PC-3 (cell line): ENCODE data around the gene PDK1. TPM values are rescaled to one million over a fixed set of nuclear protein-coding genes. Genes with fewer than 3 reads are reported as not detected.
A peak's percentile ranks its signal among the peaks of the same experiment; 100 is the strongest.

ENCODE experiments used
- ATAC-seq: fragments of 200-7000 bp; cut with Tn5 transposase; 2 replicates; pipeline ENCODE4 v1.9.1; 2020; ENCODE audit warnings: mild to moderate bottlenecking, moderate library complexity
- BruUV-seq: library from RNA; stranded (reverse); fragments of 400-500 nt; replicated peaks from 2 replicates; lab custom pipeline; 2021; lab: Mats Ljungman, UMichigan
- CTCF ChIA-PET: fragments of 300-600 bp; sonication (Branson Sonifier 250); formaldehyde crosslinking; loops from one replicate; lab custom pipeline; 2022; ENCODE audit warnings: antibody characterized with exemption; lab: Charles Lee
- POLR2A ChIA-PET: fragments of 300-600 bp; sonication (Branson Sonifier 250); formaldehyde crosslinking; loops from one replicate; lab custom pipeline; 2022; ENCODE audit warnings: antibody characterized with exemption; ENCODE audit not compliant: unreplicated experiment; lab: Charles Lee
- DNase-seq: peaks from one replicate; pipeline ENCODE4 v3.0.0-alpha.2; 2015
- H2AFZ ChIP-seq: fragments of 300-600 bp; sonication (generic); 2 replicates; pipeline ENCODE4 v1.6.0; 2016; ENCODE audit warnings: antibody characterized with exemption, low read length
- H3F3A ChIP-seq: fragments of 300-600 bp; sonication (generic); one replicate; pipeline ENCODE4 v1.6.0; 2017; ENCODE audit warnings: antibody characterized with exemption, low read length, control low read depth, mild to moderate bottlenecking; ENCODE audit not compliant: unreplicated experiment
- H3K27ac ChIP-seq: fragments of 300-600 bp; sonication (generic); 2 replicates; pipeline ENCODE4 v1.5.1; 2016; ENCODE audit warnings: mild to moderate bottlenecking, low read length
- H3K27me3 ChIP-seq: fragments of 300-600 bp; sonication (generic); 2 replicates; pipeline ENCODE4 v1.6.1; 2016; ENCODE audit warnings: low read length, mixed read lengths
- H3K36me3 ChIP-seq: fragments of 300-600 bp; sonication (generic); 2 replicates; pipeline ENCODE4 v1.6.1; 2016; ENCODE audit warnings: low read depth, mixed run types, low read length, mixed read lengths
- H3K4me1 ChIP-seq: fragments of 300-600 bp; sonication (generic); 2 replicates; pipeline ENCODE4 v1.5.1; 2016; ENCODE audit warnings: low read length; ENCODE audit not compliant: insufficient read depth
- H3K4me2 ChIP-seq: fragments of 300-600 bp; sonication (generic); 2 replicates; pipeline ENCODE4 v1.6.0; 2016; ENCODE audit warnings: low read length
- H3K4me3 ChIP-seq: fragments of 300-600 bp; sonication (generic); 2 replicates; pipeline ENCODE4 v1.5.1; 2016; ENCODE audit warnings: mild to moderate bottlenecking, low read length, mixed read lengths
- H3K79me2 ChIP-seq: fragments of 300-600 bp; sonication (generic); 2 replicates; pipeline ENCODE4 v1.6.1; 2017; ENCODE audit warnings: low read length, mixed read lengths
- H3K9ac ChIP-seq: fragments of 300-600 bp; sonication (generic); 2 replicates; pipeline ENCODE4 v1.6.0; 2016; ENCODE audit warnings: mild to moderate bottlenecking, low read length
- H3K9me2 ChIP-seq: fragments of 300-600 bp; sonication (generic); replicated peaks from 2 replicates; pipeline ENCODE4 v1.6.1; 2016; ENCODE audit warnings: mixed run types, low read length, mixed read lengths
- H3K9me3 ChIP-seq: fragments of 300-600 bp; sonication (generic); 2 replicates; pipeline ENCODE4 v1.6.1; 2016; ENCODE audit warnings: low read length, mixed read lengths
- H4K20me1 ChIP-seq: fragments of 300-600 bp; sonication (generic); 2 replicates; pipeline ENCODE4 v1.6.1; 2016; ENCODE audit warnings: low read length, mixed read lengths
- CTCF ChIP-seq: fragments of 300-600 bp; sonication (generic); conservative IDR thresholded peaks from 2 replicates; pipeline ENCODE4 v1.5.1; 2017; ENCODE audit warnings: antibody characterized with exemption, low read depth, mild to moderate bottlenecking, low read length
- EZH2 ChIP-seq: fragments of 300-600 bp; sonication (generic); IDR thresholded peaks from one replicate; pipeline ENCODE4 v1.6.1; 2017; ENCODE audit warnings: antibody characterized with exemption, mild to moderate bottlenecking, low read length; ENCODE audit not compliant: unreplicated experiment
- EZH2phosphoT487 ChIP-seq: fragments of 300-600 bp; sonication (generic); IDR thresholded peaks from 2 replicates; pipeline ENCODE4 v1.6.1; 2018; ENCODE audit warnings: mild to moderate bottlenecking, antibody characterized with exemption, low read length, borderline replicate concordance
- intact Hi-C: fragments of 100-400 bp; cut with micrococcal nuclease; formaldehyde crosslinking; loops from 2 replicates; pipeline ENCODE4 v1.9.0; 2023
- total RNA-seq: library from RNA; depleted of rRNA; stranded (reverse); fragments of >200 nt; gene quantifications from 2 replicates; pipeline ENCODE4 v1.2.3, GENCODE V29; 2014

PDK1 gene
- total RNA-seq, 1 experiment from 2014 or later: 45.8 TPM

DNA sequence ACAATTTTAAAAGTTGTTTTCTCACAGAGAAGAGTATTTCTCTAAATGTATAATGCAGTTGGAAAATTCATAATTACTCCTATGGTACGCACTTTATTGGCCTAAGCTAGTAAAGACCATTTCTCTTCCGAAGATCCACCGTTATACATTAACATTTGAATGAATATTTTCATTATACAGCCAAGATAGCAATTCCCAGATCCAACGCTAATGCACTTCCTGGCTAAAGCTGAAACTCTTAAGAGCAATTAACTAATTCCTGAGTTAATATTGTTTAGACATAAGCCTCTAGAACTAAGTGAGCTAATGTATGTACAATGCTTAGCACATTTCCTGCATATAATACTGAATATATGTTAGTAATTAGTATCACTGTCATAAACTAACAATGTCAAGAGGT, 56.2 kb downstream of the PDK1 start:
- Histone ChIP-seq H2AFZ (no peak overlapping the region), H3K27ac (no peak overlapping the region), H3K9ac (no peak overlapping the region), H3F3A (no peaks in the 10 kb centered on the region), H3K9me2 (no peaks in the 10 kb centered on the region), H4K20me1 (no peaks in the 10 kb centered on the region), H3K4me1 (no peaks in the 10 kb centered on the region), H3K4me2 (no peak overlapping the region), H3K79me2 (no peaks in the 10 kb centered on the region), H3K9me3 (no peaks in the 10 kb centered on the region), H3K4me3 (no peak overlapping the region), H3K36me3 (peaks cover 3% of the 10 kb centered on the region; the same call in 1 of the 2 replicates), H3K27me3 (no peaks in the 10 kb centered on the region)
- intact Hi-C loops: no loop called here
- DNase-seq (no peak), ATAC-seq (no peak)
- POLR2A ChIA-PET: no interaction called here
- CTCF ChIA-PET: no interaction called here
- no TSS peak for BruUV-seq
- no peak for TF ChIP-seq CTCF
- no peak for TF ChIP-seq EZH2phosphoT487

GRCh38 chr2:172613040-172613439, 57.1 kb downstream of the PDK1 start:
- Histone ChIP-seq H3K4me1 (no peaks in the 10 kb centered on the region), H3K27ac (no peak overlapping the region), H3K27me3 (no peaks in the 10 kb centered on the region), H3K9ac (no peak overlapping the region), H3F3A (no peaks in the 10 kb centered on the region), H3K9me3 (no peaks in the 10 kb centered on the region), H4K20me1 (no peaks in the 10 kb centered on the region), H3K9me2 (no peaks in the 10 kb centered on the region), H3K79me2 (no peaks in the 10 kb centered on the region), H3K4me3 (no peak overlapping the region), H2AFZ (no peak overlapping the region), H3K36me3 (0 out of 2 replicates have a peak, but pooled peaks cover 3% of the 10 kb centered on the region), H3K4me2 (no peak overlapping the region)
- no peak for ATAC-seq
- ChIA-PET POLR2A (no interaction called here), CTCF (no interaction called here)
- no TSS peak for BruUV-seq
- no peak for TF ChIP-seq CTCF
- no peak for TF ChIP-seq EZH2
- TF ChIP-seq EZH2phosphoT487: no peak
- intact Hi-C loops: no loop called here
- DNase-seq: no peak

DNA sequence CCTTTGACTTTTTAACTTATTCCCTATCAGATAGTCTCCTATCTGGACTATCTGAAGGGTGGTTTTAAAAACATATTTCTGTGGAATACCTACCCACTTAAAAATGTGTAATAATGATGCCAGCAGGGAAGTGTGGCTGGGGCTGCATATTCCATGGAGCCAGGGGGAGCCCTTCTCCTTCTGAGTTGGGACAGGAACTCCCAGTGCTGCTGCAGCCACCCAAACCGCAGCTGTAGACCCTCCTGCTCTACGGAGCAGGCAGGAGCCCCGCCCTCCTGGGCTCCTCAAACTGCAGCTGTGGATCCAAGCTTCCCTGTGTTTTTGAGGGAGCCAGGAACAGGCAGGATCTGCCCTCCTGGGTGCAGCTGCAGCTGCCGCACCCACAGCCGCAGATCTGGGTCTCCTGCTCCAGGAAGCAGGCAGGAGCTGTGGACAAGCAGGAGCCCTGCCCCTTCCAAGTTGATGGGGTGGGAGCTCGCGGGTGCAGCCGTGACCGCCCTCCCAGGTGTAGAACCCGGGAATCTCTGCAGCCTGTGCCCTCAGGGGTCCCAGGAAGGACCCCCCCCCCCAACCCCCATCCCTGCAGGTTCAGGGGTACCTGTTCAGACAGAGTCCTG, 57.8 kb downstream of the PDK1 start:
- H3K36me3 ChIP-seq: 0 out of 2 replicates have a peak, but pooled peaks cover 3% of the 10 kb centered on the region
- TF ChIP-seq EZH2 (no peak), CTCF (peak; percentile 41)
- H3K79me2 ChIP-seq: no peaks in the 10 kb centered on the region
- H2AFZ ChIP-seq: no peak overlapping the region
- H3K27me3 ChIP-seq: no peaks in the 10 kb centered on the region
- no peaks in the 10 kb centered on the region for H4K20me1 ChIP-seq
- no peak overlapping the region for H3K4me3 ChIP-seq
- POLR2A ChIA-PET: no interaction called here
- no peak overlapping the region for H3K9ac ChIP-seq
- no peaks in the 10 kb centered on the region for H3K4me1 ChIP-seq
- no TSS peak for BruUV-seq
- no peak overlapping the region for H3K4me2 ChIP-seq
- ATAC-seq: 0 out of 2 replicates have a peak, but pooled peaks have one; percentile 20
- CTCF ChIA-PET: no interaction called here
- H3K27ac ChIP-seq: no peak overlapping the region
- no peak for DNase-seq
- no peaks in the 10 kb centered on the region for H3F3A ChIP-seq
- no peaks in the 10 kb centered on the region for H3K9me2 ChIP-seq
- no peaks in the 10 kb centered on the region for H3K9me3 ChIP-seq
- intact Hi-C loops: no loop called here
